Testis (tissue), 2 donors: ENCODE data around the gene NRAP.

Experiments used
- POLR2A ChIP-seq: fragments of 450-650 bp; IDR thresholded peaks from one replicate; pipeline ENCODE4 v1.6.1; 2017; ENCODE audit warnings: antibody characterized with exemption, mild to moderate bottlenecking, moderate library complexity
- TF ChIP-seq, protein P1 (sequence below), 3 experiments: fragments of 450-650 bp in 2 of 3; fragments of 200-600 bp in 1 of 3; sonication (generic) in 1 of 3; IDR thresholded peaks; one replicate each; pipeline ENCODE4 v1.5.1; 2016 to 2019; ENCODE audit warnings: antibody characterized with exemption in 3 of 3, mild to moderate bottlenecking in 2 of 3, moderate library complexity in 1 of 3

DNA sequence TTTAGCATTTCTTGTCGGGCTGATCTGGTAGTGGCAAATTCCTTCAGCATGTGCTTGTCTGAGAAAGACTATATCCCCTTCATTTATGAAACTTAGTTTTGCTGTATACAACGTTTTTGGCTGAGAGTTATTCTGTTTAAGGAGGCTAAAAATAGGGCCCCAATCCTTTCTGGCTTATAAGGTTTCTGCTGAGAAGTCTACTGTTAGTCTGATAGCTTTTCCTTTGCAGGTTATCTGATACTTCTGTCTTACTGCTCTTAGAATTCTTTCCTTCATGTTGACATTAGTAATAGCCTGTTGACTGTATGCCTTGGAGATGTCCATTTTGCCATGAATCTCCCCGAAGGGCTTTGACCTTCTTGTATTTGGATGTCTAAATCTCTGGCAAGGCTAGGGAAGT lies 25.7 kb upstream of the NRAP start:
- TF ChIP-seq, protein P1, sequence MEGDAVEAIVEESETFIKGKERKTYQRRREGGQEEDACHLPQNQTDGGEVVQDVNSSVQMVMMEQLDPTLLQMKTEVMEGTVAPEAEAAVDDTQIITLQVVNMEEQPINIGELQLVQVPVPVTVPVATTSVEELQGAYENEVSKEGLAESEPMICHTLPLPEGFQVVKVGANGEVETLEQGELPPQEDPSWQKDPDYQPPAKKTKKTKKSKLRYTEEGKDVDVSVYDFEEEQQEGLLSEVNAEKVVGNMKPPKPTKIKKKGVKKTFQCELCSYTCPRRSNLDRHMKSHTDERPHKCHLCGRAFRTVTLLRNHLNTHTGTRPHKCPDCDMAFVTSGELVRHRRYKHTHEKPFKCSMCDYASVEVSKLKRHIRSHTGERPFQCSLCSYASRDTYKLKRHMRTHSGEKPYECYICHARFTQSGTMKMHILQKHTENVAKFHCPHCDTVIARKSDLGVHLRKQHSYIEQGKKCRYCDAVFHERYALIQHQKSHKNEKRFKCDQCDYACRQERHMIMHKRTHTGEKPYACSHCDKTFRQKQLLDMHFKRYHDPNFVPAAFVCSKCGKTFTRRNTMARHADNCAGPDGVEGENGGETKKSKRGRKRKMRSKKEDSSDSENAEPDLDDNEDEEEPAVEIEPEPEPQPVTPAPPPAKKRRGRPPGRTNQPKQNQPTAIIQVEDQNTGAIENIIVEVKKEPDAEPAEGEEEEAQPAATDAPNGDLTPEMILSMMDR (IDR thresholded peaks at IDR 0.05): no peak
- no peak for TF ChIP-seq POLR2A
